Stimulated activated naive CD8-positive, alpha-beta T cell treated with anti-CD3 and anti-CD28 coated beads, Interleukin-15, Interleukin-2, amounts not matched to agents 100 U/mL and 50 U/mL, for 24 hours (primary cell): ENCODE measurements around the gene ZNF471.

Experiments used
- ATAC-seq: fragments of 150-1000 bp; cut with Tn5 transposase; one replicate; pipeline ENCODE4 v1.10.0; 2021
- DNase-seq: peaks from one replicate; pipeline ENCODE4 v3.0.0; 2021

Gene ZNF471

GRCh38 chr19:56573914-56574313 lies 66.3 kb downstream of the ZNF471 start:
- DNase-seq (no peak), ATAC-seq (no peak)

- DNase-seq (no peak), ATAC-seq (no peak)
Measured at GRCh38 chr19:56577719-56578602, 70.3 kb downstream of the ZNF471 start.
